Sigmoid colon (tissue), 7 donors: ENCODE data around the gene DGKE. TPM values are rescaled to one million over a fixed set of nuclear protein-coding genes. Genes with fewer than 3 reads are reported as not detected.
A peak's percentile ranks its signal among the peaks of the same experiment; 100 is the strongest.

Source experiments
- DNase-seq: peaks from one replicate; pipeline ENCODE4 v3.0.0-alpha.2; 2019
- H3K27ac ChIP-seq, 4 donors: fragments of 200-600 bp; sonication (generic); one replicate each; pipeline ENCODE4 v1.5.1; 2016 to 2019; ENCODE audit warnings: mild to moderate bottlenecking in 1 of 4
- H3K27me3 ChIP-seq, 3 donors: fragments of 200-600 bp; sonication (generic); one replicate each; pipeline ENCODE4 v1.5.1; 2019; ENCODE audit warnings: mild to moderate bottlenecking in 1 of 3
- H3K36me3 ChIP-seq, 4 donors: fragments of 200-600 bp; sonication (generic); one replicate each; pipeline ENCODE4 v1.5.1; 2016 to 2019
- H3K4me1 ChIP-seq, 4 donors: fragments of 200-600 bp; sonication (generic); one replicate each; pipeline ENCODE4 v1.5.1; 2017 to 2019
- H3K4me3 ChIP-seq, 4 donors: fragments of 200-600 bp; sonication (generic); one replicate each; pipeline ENCODE4 v1.5.1; 2017 to 2019; ENCODE audit warnings: mild to moderate bottlenecking in 2 of 4, moderate library complexity in 1 of 4
- H3K9me3 ChIP-seq, 4 donors: fragments of 200-600 bp in 3 of 4; sonication (generic) in 3 of 4; one replicate each; pipeline versions ENCODE4 v1.5.1 to v1.6.1; 2013 to 2019
- CTCF ChIP-seq, 4 experiments: fragments of 450-650 bp in 3 of 4; fragments of 200-600 bp in 1 of 4; IDR thresholded peaks; one replicate each; pipeline ENCODE4 v1.5.1; 2016 to 2019; ENCODE audit warnings: antibody characterized with exemption in 4 of 4, mild to moderate bottlenecking in 3 of 4, moderate library complexity in 2 of 4
- EP300 ChIP-seq, 4 donors: sonication (generic); formaldehyde crosslinking; IDR thresholded peaks; one replicate each; pipeline ENCODE4 v1.6.1; 2017; ENCODE audit warnings: antibody characterized with exemption in 4 of 4
- POLR2A ChIP-seq, 2 donors: fragments of 450-650 bp; IDR thresholded peaks; one replicate each; pipeline ENCODE4 v1.6.1; 2016; ENCODE audit warnings: antibody characterized with exemption in 2 of 2, mild to moderate bottlenecking in 2 of 2, moderate library complexity in 2 of 2
- POLR2AphosphoS5 ChIP-seq, 4 donors: sonication (generic); formaldehyde crosslinking; IDR thresholded peaks; one replicate each; pipeline ENCODE4 v1.6.1; 2017; ENCODE audit warnings: antibody characterized with exemption in 4 of 4
- WGBS, 2 donors: extraction: QIAGEN DNeasy Blood & Tissue Kit; methylation state at CpG; one replicate each; pipeline ENCODE4 v1.1.7; 2013; 5-methylcytosine and 5-hydroxymethylcytosine counted together
- intact Hi-C: fragments of 100-400 bp; cut with DNase I; formaldehyde crosslinking; loops from one replicate; pipeline ENCODE4 v1.15.1; 2023
- polyA plus RNA-seq, 3 donors: library from polyadenylated mRNA; stranded (reverse); fragments of 200-250 nt; gene quantifications; one replicate each; pipeline ENCODE4 v1.2.3, GENCODE V29; 2013
- total RNA-seq, 4 donors: library from RNA; depleted of rRNA; stranded (reverse); fragments of >200 nt; gene quantifications; one replicate each; pipeline ENCODE4 v1.1.0, GENCODE V29; 2016
- donor health status: healthy with polysubstance abuse.
- donor health status: Bipolar disorder and iron deficiency.
- donor health status: healthy.

Gene DGKE
- total and polyA plus RNA-seq, 7 donors: 0.60 to 33.8 (median 20.3) TPM

- no peaks in the 10 kb centered on the region for H3K27me3 ChIP-seq
- DNase-seq: peak; percentile 77
- peak overlapping the region; percentile 62 to 88 (median 78) for H3K4me3 ChIP-seq
- intact Hi-C loops: loop anchor here (10.0 kb wide), 1 partner anchor 262 kb away; no protein-coding TSS in a partner anchor
- 0% methylated on average over 95 of the region's 95 CpGs for WGBS, 2 donors
- H3K36me3 ChIP-seq: no peaks in the 10 kb centered on the region
- H3K9me3 ChIP-seq: no peaks in the 10 kb centered on the region
- H3K4me1 ChIP-seq: peaks cover 0 to 50% (median 43%) of the 10 kb centered on the region in 4 donors
- no peak for TF ChIP-seq CTCF (IDR thresholded peaks at IDR 0.05)
- no peak for TF ChIP-seq EP300 (IDR thresholded peaks at IDR 0.05)
- TF ChIP-seq POLR2AphosphoS5 (IDR thresholded peaks at IDR 0.05): peak in 2 of 4 donors; percentile 19 to 41
- peak overlapping the region; percentile 83 to 95 (median 88) for H3K27ac ChIP-seq
Measured at GRCh38 chr17:56833057-56833808, 718 bp upstream of the DGKE start.

- peak; percentile 76 for DNase-seq
- intact Hi-C loops: loop anchor here (1.0 to 10.0 kb wide), 2 partner anchors 79 to 260 kb away; no protein-coding TSS in a partner anchor
- Histone ChIP-seq H3K4me3 (peak overlapping the region; percentile 62 to 88 (median 78)), H3K36me3 (no peaks in the 10 kb centered on the region), H3K27me3 (no peaks in the 10 kb centered on the region), H3K9me3 (no peaks in the 10 kb centered on the region), H3K4me1 (peaks cover 0 to 54% (median 47%) of the 10 kb centered on the region in 4 donors), H3K27ac (peak overlapping the region; percentile 83 to 95 (median 88))
- TF ChIP-seq CTCF (IDR thresholded peaks at IDR 0.05) (no peak), POLR2A (IDR thresholded peaks at IDR 0.05) (no peak), POLR2AphosphoS5 (IDR thresholded peaks at IDR 0.05) (no peak), EP300 (IDR thresholded peaks at IDR 0.05) (no peak)
- 1 to 4% methylated on average over 81 of the region's 81 CpGs for WGBS, 2 donors
Measured at GRCh38 chr17:56834380-56835263, 671 bp downstream of the DGKE start.

- intact Hi-C loops: loop anchor here (10.0 kb wide), 1 partner anchor 260 kb away; no protein-coding TSS in a partner anchor
- peak overlapping the region; percentile 83 to 95 (median 88) for H3K27ac ChIP-seq
Measured at GRCh38 chr17:56835264-56835585, 1.3 kb downstream of the DGKE start.

GRCh38 chr17:56838687-56839086 lies 4.7 kb downstream of the DGKE start:
- intact Hi-C loops: loop anchor here (10.0 kb wide), 1 partner anchor 256 kb away; no protein-coding TSS in a partner anchor
- peaks cover 0 to 6% (median 0%) of the 10 kb centered on the region in 4 donors for H3K36me3 ChIP-seq
- H3K27me3 ChIP-seq: no peaks in the 10 kb centered on the region
- TF ChIP-seq EP300 (IDR thresholded peaks at IDR 0.05) (no peak), POLR2A (IDR thresholded peaks at IDR 0.05) (no peak), POLR2AphosphoS5 (IDR thresholded peaks at IDR 0.05) (no peak), CTCF (IDR thresholded peaks at IDR 0.05) (no peak)
- H3K4me1 ChIP-seq: peaks cover 0 to 53% (median 40%) of the 10 kb centered on the region in 4 donors
- H3K4me3 ChIP-seq: no peak overlapping the region
- WGBS, 2 donors: 88 to 92% methylated on average over 3 of the region's 3 CpGs
- peak overlapping the region in 1 of 4 donors; percentile 65 for H3K27ac ChIP-seq
- no peak for DNase-seq
- no peaks in the 10 kb centered on the region for H3K9me3 ChIP-seq

More at GRCh38 chr17:56835264-56835585, 1.3 kb downstream of the DGKE start:
- Histone ChIP-seq H3K4me1 (peaks cover 0 to 54% (median 47%) of the 10 kb centered on the region in 4 donors), H3K4me3 (peak overlapping the region; percentile 62 to 88 (median 78)), H3K36me3 (no peaks in the 10 kb centered on the region), H3K27me3 (no peaks in the 10 kb centered on the region), H3K9me3 (no peaks in the 10 kb centered on the region)
- TF ChIP-seq CTCF (IDR thresholded peaks at IDR 0.05): no peak
- no peak for TF ChIP-seq EP300 (IDR thresholded peaks at IDR 0.05)
- 41 to 60% methylated on average over 7 of the region's 7 CpGs for WGBS, 2 donors
- DNase-seq: no peak
